H1 (cell line): ENCODE measurements around the gene OST4. TPM values are rescaled to one million over a fixed set of nuclear protein-coding genes. Genes with fewer than 3 reads are reported as not detected.

Source experiments
- CTCF ChIA-PET: fragments of 300-600 bp; sonication (Branson Sonifier 250); formaldehyde crosslinking; loops from one replicate; lab custom pipeline; 2021; ENCODE audit not compliant: partially characterized antibody; lab: Charles Lee
- POLR2A ChIA-PET: fragments of 300-600 bp; sonication (Branson Sonifier 250); formaldehyde crosslinking; loops from one replicate; lab custom pipeline; 2021; ENCODE audit warnings: inconsistent platforms; ENCODE audit not compliant: partially characterized antibody; lab: Charles Lee
- DNase-seq, 2 experiments: peaks; one replicate each; pipeline versions ENCODE4 v3.0.0 to v3.0.0-alpha.2; 2010 to 2022; ENCODE audit warnings: low spot score in 2 of 2, low read depth in 1 of 2, mixed read lengths in 1 of 2
- FAIRE-seq: peaks from 2 replicates; lab custom pipeline; 2011; peaks lifted over from hg19 to GRCh38; lab: Jason Lieb, UNC
- H2AFZ ChIP-seq: 2 replicates; pipeline ENCODE4 v1.8.1; 2012; ENCODE audit warnings: low read length, inconsistent platforms
- H2AK5ac ChIP-seq: 2 replicates; pipeline ENCODE4 v1.6.1; 2013; ENCODE audit warnings: low read depth, low read length
- H2BK120ac ChIP-seq: replicated peaks from 2 replicates; pipeline ENCODE3; 2013; ENCODE audit warnings: low read depth, low read length, inconsistent platforms
- H2BK12ac ChIP-seq: 2 replicates; pipeline ENCODE4 v1.6.1; 2013; ENCODE audit warnings: low read depth, low read length
- H2BK15ac ChIP-seq: 2 replicates; pipeline ENCODE4 v1.6.1; 2013; ENCODE audit warnings: low read length
- H2BK20ac ChIP-seq: 2 replicates; pipeline ENCODE4 v1.6.1; 2013; ENCODE audit warnings: low read length
- H2BK5ac ChIP-seq: 2 replicates; pipeline ENCODE4 v1.6.1; 2013; ENCODE audit warnings: low read depth, low read length
- H3K14ac ChIP-seq: 2 replicates; pipeline ENCODE4 v1.6.1; 2013; ENCODE audit warnings: inconsistent platforms; ENCODE audit not compliant: insufficient read length
- H3K18ac ChIP-seq: 2 replicates; pipeline ENCODE4 v1.6.1; 2013; ENCODE audit warnings: low read length; ENCODE audit errors: extremely low read depth
- H3K23ac ChIP-seq: 2 replicates; pipeline ENCODE4 v1.6.1; 2013; ENCODE audit warnings: inconsistent platforms; ENCODE audit not compliant: insufficient read length
- H3K23me2 ChIP-seq: 2 replicates; pipeline ENCODE4 v1.6.1; 2013; ENCODE audit warnings: low read depth, low read length
- H3K27ac ChIP-seq: 2 replicates; pipeline ENCODE4 v1.6.1; 2011; ENCODE audit warnings: low read depth, low read length, inconsistent platforms
- H3K27me3 ChIP-seq, 4 experiments: replicated peaks in 1 of 4; 1 replicate in 1 of 4; 2 replicates in 3 of 4; pipeline versions ENCODE4 v1.6.1 to v1.8.1; 2011 to 2013; ENCODE audit warnings: low read length in 3 of 4, mild to moderate bottlenecking in 3 of 4, inconsistent platforms in 2 of 4, mixed read lengths in 2 of 4, moderate library complexity in 1 of 4; ENCODE audit not compliant: control insufficient read depth in 3 of 4, insufficient read depth in 3 of 4; ENCODE audit errors: extremely low read depth in 1 of 4
- H3K36me3 ChIP-seq, 4 experiments: 2 replicates each; pipeline versions ENCODE4 v1.6.1 to v1.8.1; 2011 to 2013; ENCODE audit warnings: mild to moderate bottlenecking in 4 of 4, low read length in 3 of 4, moderate library complexity in 2 of 4, control low read depth in 1 of 4, inconsistent platforms in 1 of 4; ENCODE audit not compliant: insufficient read depth in 4 of 4, control insufficient read depth in 2 of 4
- H3K4ac ChIP-seq: replicated peaks from 2 replicates; pipeline ENCODE3; 2013; ENCODE audit warnings: low read length, low read depth, mixed read lengths, inconsistent platforms; ENCODE audit not compliant: insufficient read length
- H3K4me1 ChIP-seq, 4 experiments: replicated peaks in 1 of 4; 1 replicate in 1 of 4; 2 replicates in 3 of 4; pipeline versions ENCODE4 v1.6.1 to v1.8.1; 2011 to 2013; ENCODE audit warnings: low read length in 3 of 4, inconsistent platforms in 2 of 4, mixed read lengths in 1 of 4; ENCODE audit not compliant: insufficient read depth in 4 of 4, control insufficient read depth in 3 of 4
- H3K4me2 ChIP-seq, 2 experiments: 2 replicates each; pipeline versions ENCODE4 v1.6.1 to v1.8.1; 2011 to 2013; ENCODE audit warnings: low read depth in 2 of 2, low read length in 2 of 2, control low read depth in 1 of 2, inconsistent platforms in 1 of 2, mild to moderate bottlenecking in 1 of 2; ENCODE audit not compliant: insufficient read depth in 1 of 2
- H3K4me3 ChIP-seq, 4 experiments: fragments of 200-600, 300-600 bp in 1 of 4; sonication (generic), shearing (Covaris generic), sonication (Bioruptor Twin) in 1 of 4; 2 replicates each; pipeline versions ENCODE4 v1.5.1 to v1.8.1; 2011 to 2016; ENCODE audit warnings: low read length in 4 of 4, low read depth in 3 of 4, control low read depth in 2 of 4, inconsistent platforms in 2 of 4, mild to moderate bottlenecking in 2 of 4, mixed read lengths in 1 of 4, moderate library complexity in 1 of 4; ENCODE audit not compliant: insufficient read depth in 2 of 4; ENCODE audit errors: extremely low read depth in 1 of 4
- H3K56ac ChIP-seq: replicated peaks from 2 replicates; pipeline ENCODE3; 2013; ENCODE audit warnings: low read depth, mild to moderate bottlenecking, mixed read lengths, low read length, inconsistent platforms; ENCODE audit not compliant: insufficient read length
- H3K79me1 ChIP-seq: 2 replicates; pipeline ENCODE4 v1.6.1; 2013; ENCODE audit warnings: low read depth, low read length, control low read depth
- H3K79me2 ChIP-seq, 2 experiments: 2 replicates each; pipeline versions ENCODE4 v1.6.1 to v1.8.1; 2012 to 2013; ENCODE audit warnings: low read length in 2 of 2, mild to moderate bottlenecking in 2 of 2, inconsistent platforms in 1 of 2; ENCODE audit not compliant: insufficient read depth in 2 of 2, control insufficient read depth in 1 of 2
- H3K9ac ChIP-seq, 4 experiments: replicated peaks in 1 of 4; 1 replicate in 1 of 4; 2 replicates in 3 of 4; pipeline versions ENCODE4 v1.6.1 to v1.8.1; 2011 to 2013; ENCODE audit warnings: low read depth in 3 of 4, low read length in 3 of 4, control low read depth in 2 of 4, mild to moderate bottlenecking in 2 of 4, moderate library complexity in 2 of 4, inconsistent platforms in 1 of 4; ENCODE audit errors: extremely low read depth in 1 of 4
- H3K9me3 ChIP-seq, 2 experiments: 2 replicates each; pipeline versions ENCODE4 v1.6.1 to v1.8.1; 2012 to 2013; ENCODE audit warnings: mild to moderate bottlenecking in 2 of 2, moderate library complexity in 2 of 2, control low read depth in 1 of 2, inconsistent platforms in 1 of 2, low read depth in 1 of 2, low read length in 1 of 2, mixed read lengths in 1 of 2; ENCODE audit not compliant: insufficient read depth in 2 of 2
- H4K20me1 ChIP-seq, 2 experiments: replicated peaks in 1 of 2; 2 replicates each; pipeline versions ENCODE3 to v1.8.1; 2011 to 2013; ENCODE audit warnings: inconsistent platforms in 2 of 2, low read length in 2 of 2, mild to moderate bottlenecking in 1 of 2; ENCODE audit not compliant: insufficient read depth in 2 of 2, control insufficient read depth in 1 of 2
- H4K5ac ChIP-seq: 2 replicates; pipeline ENCODE4 v1.6.1; 2013; ENCODE audit warnings: low read length, low read depth, mixed read lengths, inconsistent platforms; ENCODE audit not compliant: insufficient read length
- H4K8ac ChIP-seq: 2 replicates; pipeline ENCODE4 v1.8.0; 2013; ENCODE audit warnings: mild to moderate bottlenecking, moderate library complexity, low read length, inconsistent platforms; ENCODE audit not compliant: insufficient read depth; ENCODE audit errors: extremely low read depth
- H4K91ac ChIP-seq: replicated peaks from 2 replicates; pipeline ENCODE3; 2013; ENCODE audit warnings: low read length, mixed read lengths, inconsistent platforms; ENCODE audit not compliant: insufficient read length
- CTBP2 ChIP-seq: IDR thresholded peaks from 2 replicates; pipeline ENCODE4 v1.7.0; 2011; ENCODE audit warnings: borderline replicate concordance, mild to moderate bottlenecking, moderate library complexity, mixed read lengths, low read length; ENCODE audit not compliant: insufficient read depth, insufficient read length
- POLR2A ChIP-seq, 2 experiments: IDR thresholded peaks; 1 replicate in 1 of 2; 2 replicates in 1 of 2; pipeline ENCODE4 v1.6.1; 2011; ENCODE audit warnings: low read depth in 2 of 2, low read length in 2 of 2, mild to moderate bottlenecking in 2 of 2; ENCODE audit errors: control extremely low read depth in 1 of 2
- POU5F1 ChIP-seq: IDR thresholded peaks from 2 replicates; pipeline ENCODE4 v1.6.1; 2011; ENCODE audit warnings: low read depth, mild to moderate bottlenecking, low read length, moderate library complexity
- RNF2 ChIP-seq: fragments of 200-900, 300-1000 bp; sonication (generic); IDR thresholded peaks from 2 replicates; pipeline ENCODE4 v1.7.1; 2016; ENCODE audit warnings: borderline replicate concordance, low read depth, mild to moderate bottlenecking, antibody characterized with exemption, low read length; ENCODE audit not compliant: poor library complexity, severe bottlenecking; ENCODE audit errors: missing control alignments
- SIRT6 ChIP-seq: IDR thresholded peaks from one replicate; pipeline ENCODE4 v1.7.1; 2012; ENCODE audit warnings: low read length, inconsistent platforms
- ZNF274 ChIP-seq: IDR thresholded peaks from 2 replicates; pipeline ENCODE4 v1.7.0; 2012; ENCODE audit warnings: low read length, borderline replicate concordance; ENCODE audit errors: extremely low read depth
- WGBS, 2 experiments: shearing (Covaris generic) in 1 of 2; methylation state at CpG; one replicate each; pipeline versions ENCODE4 v1.1.6 to v1.1.7; 2013 to 2015; ENCODE audit warnings: low lambda C conversion rate in 2 of 2, mixed read lengths in 2 of 2, inconsistent platforms in 1 of 2, low coverage in 1 of 2, missing lambda C conversion rate in 1 of 2; ENCODE audit not compliant: insufficient replicate concordance in 2 of 2, insufficient coverage in 1 of 2, insufficient read length in 1 of 2; ENCODE audit errors: extremely low coverage in 1 of 2, missing lambda C conversion rate in 1 of 2; 5-methylcytosine and 5-hydroxymethylcytosine counted together
- polyA plus RNA-seq, 7 experiments: library from polyadenylated mRNA; depleted of rRNA in 3 of 7; stranded (reverse) in 5 of 7; unstranded in 2 of 7; fragments of >200 nt in 5 of 7; fragments of 200-250 nt in 2 of 7; gene quantifications; 1 replicate in 5 of 7; 2 replicates in 1 of 7; 4 replicates in 1 of 7; pipeline versions ENCODE4 v1.2.1 to v1.2.3, GENCODE V29; 2011 to 2013; ENCODE audit warnings: missing spikeins in 2 of 7, mixed read lengths in 2 of 7
- total RNA-seq: library from RNA; stranded (reverse); fragmentation: NEBNext Ultra II Directional; extraction: Animal tissue kit (Norgen Biotek cat#: 25700); gene quantifications from 2 replicates; pipeline ENCODE4 v1.2.1, GENCODE V29; 2021

OST4 gene
- total and polyA plus RNA-seq, 2 of the 8 experiments (the other 6 are each of a cell fraction or from before 2014, with no cell fraction given) = 225 to 865 TPM

- H2AK5ac ChIP-seq = no peak overlapping the region
- no peak overlapping the region for H3K14ac ChIP-seq
- ChIA-PET POLR2A (interaction anchor here (1.0 to 19.3 kb wide), 4 partner anchors 3 to 75 kb away, joined by 3 to 441 read pairs (median 222); partner anchors contain the start of genes ABHD1, AGBL5, OST4 and PREB), CTCF (interaction anchor here (0.8 to 18.3 kb wide), 6 partner anchors 10 to 74 kb away, joined by 3 to 160 read pairs (median 3); partner anchors contain the start of genes EMILIN1, KHK, OST4 and PREB)
- H4K5ac ChIP-seq = no peak overlapping the region
- no peak overlapping the region for H3K9ac ChIP-seq
- H3K79me2 ChIP-seq = no peaks in the 10 kb centered on the region
- WGBS, 2 experiments = 91% methylated on average over 15 of the region's 15 CpGs; no CpG with 5 or more reads in 1 of the 2 experiments
- H2BK120ac ChIP-seq = no peak overlapping the region
- H4K91ac ChIP-seq = no peak overlapping the region
- no peak overlapping the region for H2BK15ac ChIP-seq
- H4K20me1 ChIP-seq = peaks cover 4 to 7% of the 10 kb centered on the region in 2 experiments
- H3K79me1 ChIP-seq = no peaks in the 10 kb centered on the region
- TF ChIP-seq ZNF274 (no peak), POU5F1 (no peak), SIRT6 (no peak), RNF2 (no peak), CTBP2 (no peak), POLR2A (IDR thresholded peaks at IDR 0.05; ENCODE audit: control extremely low read depth in 1 of 2, low read depth in 2 of 2, low read length in 2 of 2) (no peak)
- no peak for DNase-seq
- H3K4ac ChIP-seq = no peak overlapping the region
- H3K27ac ChIP-seq = no peak overlapping the region
- H2AFZ ChIP-seq = no peak overlapping the region
- peaks cover 14 to 48% (median 24%) of the 10 kb centered on the region in 4 experiments for H3K36me3 ChIP-seq
- no peak overlapping the region for H2BK12ac ChIP-seq
- no peak overlapping the region for H3K23ac ChIP-seq
- H3K27me3 ChIP-seq = no peaks in the 10 kb centered on the region
- H2BK20ac ChIP-seq = no peak overlapping the region
- no peak for FAIRE-seq
- H3K4me1 ChIP-seq = no peaks in the 10 kb centered on the region
- 0 out of 2 replicates have a peak overlapping the region, but pooled peaks have one; percentile 32 for H4K8ac ChIP-seq
- H3K23me2 ChIP-seq = no peaks in the 10 kb centered on the region
- no peak overlapping the region for H3K56ac ChIP-seq
- no peaks in the 10 kb centered on the region for H3K9me3 ChIP-seq
- no peak overlapping the region for H2BK5ac ChIP-seq
- no peak overlapping the region for H3K4me3 ChIP-seq
- no peak overlapping the region for H3K18ac ChIP-seq
- H3K4me2 ChIP-seq = no peak overlapping the region
Observed at GRCh38 chr2:27059141-27059820, 12.2 kb downstream of the OST4 start.
